Cerebellar nuclear complex (tissue), 1 donor: ENCODE results near the gene FAM117A.
"Not testable (repeated sequence)": the region's sequence is repeated elsewhere in the genome, so short reads cannot be mapped to it uniquely, and the experiment has no call there.

ENCODE experiments used
- DNase-seq, 2 experiments: peaks; one replicate each; lab custom pipeline; 2025; lab: John Stamatoyannopoulos, UW

FAM117A gene

DNA sequence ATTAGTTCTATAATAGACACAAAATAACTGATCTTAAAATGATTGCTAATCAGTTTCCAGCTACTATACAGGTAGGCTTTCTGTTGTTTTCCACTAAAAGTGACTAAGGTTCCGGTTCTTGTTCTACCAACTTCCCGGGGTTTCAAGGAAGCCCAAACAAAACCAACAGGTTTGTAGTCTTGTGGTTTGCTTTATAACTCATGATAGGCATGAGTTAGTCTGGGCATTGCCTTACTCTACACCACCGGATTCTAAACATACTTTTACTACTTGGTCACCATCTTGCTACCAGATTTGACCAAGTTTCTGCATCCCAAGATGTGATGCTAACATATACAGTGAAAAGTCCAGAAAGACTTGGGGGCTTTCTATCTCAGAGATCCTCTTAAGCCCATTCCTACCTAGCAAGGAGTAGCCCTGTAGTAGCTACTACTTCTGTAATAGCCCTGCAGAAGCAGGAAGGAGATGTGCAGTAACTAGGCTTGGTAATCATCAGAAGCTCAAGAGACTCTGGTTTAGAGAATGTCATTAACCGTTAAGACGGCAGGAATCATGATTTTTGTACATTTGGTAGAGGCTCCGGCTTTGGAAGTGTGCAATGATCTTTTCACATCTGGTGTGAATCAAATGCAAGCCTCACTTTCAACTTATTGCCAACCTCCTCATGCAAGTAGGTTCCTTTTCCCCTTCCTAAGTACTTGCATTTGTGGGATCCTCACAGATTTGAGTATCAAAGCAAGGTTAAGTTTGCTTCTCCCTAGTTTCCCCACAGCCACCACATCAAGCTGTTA, 1.6 kb downstream of the FAM117A start:
- DNase-seq: no peak

DNA sequence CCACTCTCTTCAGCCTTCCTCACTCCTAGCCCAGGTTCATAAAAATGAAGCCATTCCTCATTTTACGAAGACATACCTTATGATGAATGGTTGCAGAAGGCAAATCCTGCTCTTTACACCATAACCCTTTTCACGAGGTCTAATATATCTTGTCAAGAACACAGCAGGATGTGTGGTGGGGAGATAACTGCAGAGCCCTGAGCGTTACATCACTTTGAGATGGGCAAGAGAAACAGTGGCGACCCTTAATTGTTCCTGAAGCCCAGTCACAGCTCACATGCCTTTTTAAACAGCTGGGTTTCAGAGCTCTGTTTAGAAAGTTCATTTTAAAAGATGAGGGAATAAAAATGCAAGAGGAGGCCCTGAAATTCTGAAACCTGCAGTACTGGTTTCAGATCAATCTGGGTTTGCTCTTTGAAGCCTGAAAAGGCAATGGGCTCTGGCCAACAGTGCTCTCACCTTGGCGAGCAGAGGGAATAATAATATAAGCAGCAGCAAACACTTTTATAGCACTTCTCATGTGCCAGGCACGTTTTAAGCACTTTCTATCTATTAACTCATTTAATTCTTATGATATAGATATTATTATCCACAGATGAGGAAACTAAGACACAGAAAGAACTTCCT, 2.9 kb downstream of the FAM117A start:
- no peak for DNase-seq

DNA sequence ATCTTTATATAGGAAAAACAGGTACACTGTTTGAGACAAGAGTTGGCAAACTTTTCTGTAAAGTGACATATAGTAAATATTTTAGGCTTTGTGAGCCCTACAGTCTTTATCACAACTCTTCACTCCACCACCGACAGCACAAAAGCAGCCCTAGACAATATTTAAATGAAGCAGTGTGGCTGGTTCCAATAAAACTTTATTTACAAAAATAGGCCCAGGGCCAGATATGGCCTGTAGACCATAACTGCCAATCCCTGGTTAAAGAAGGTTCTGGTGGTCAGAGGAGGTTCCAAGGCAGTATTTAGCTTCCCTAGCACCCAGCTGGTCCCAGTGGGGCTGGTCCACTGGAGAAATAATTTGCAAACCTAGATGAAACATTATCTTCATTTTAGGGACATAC, 3.6 kb downstream of the FAM117A start:
- DNase-seq: no peak

DNA sequence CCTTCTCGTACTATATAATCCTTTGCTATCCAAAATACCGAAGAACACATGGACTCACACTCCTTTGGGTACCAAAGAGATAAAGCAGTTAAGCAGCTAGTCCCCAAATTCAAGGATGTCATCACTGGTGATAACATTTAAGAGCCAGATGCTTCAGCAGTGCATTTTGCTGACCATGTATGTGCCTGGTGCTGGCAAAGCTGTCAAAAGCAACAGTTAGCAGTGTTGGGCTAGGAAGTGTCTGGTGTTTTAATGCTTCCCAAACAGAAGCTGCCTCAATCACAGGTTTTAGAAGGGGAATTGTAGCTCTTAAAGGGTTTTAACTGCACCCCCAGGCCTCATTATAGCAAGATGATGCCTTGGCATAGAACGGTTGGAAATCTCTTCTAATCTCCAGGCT, 4.7 kb downstream of the FAM117A start:
- DNase-seq: no peak

DNA sequence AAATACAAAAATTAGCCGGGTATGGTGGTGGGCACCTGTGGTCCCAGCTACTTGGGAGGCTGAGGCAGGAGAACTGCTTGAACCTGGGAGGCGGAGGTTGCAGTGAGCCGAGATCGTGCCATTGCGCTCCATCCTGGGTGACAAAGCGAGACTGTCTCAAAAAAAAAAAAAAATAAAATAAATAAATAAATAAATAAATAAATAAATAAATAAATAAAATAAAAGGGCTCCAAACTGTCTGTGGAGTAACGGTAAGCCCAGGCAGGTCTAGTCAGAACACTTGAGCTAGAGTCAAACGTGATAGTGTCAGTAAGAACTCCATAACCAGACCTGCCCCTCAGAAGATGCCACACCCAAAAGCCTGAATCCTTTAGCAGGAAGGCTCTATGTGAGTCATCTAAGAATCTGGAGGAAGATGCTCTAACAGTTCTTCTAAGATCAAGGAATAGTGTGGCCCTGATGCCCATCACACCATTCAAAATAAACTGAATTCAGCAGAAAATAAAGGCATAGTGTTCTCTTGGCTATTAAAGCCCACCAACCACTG, 5.4 kb downstream of the FAM117A start:
- DNase-seq: not testable (repeated sequence)

DNA sequence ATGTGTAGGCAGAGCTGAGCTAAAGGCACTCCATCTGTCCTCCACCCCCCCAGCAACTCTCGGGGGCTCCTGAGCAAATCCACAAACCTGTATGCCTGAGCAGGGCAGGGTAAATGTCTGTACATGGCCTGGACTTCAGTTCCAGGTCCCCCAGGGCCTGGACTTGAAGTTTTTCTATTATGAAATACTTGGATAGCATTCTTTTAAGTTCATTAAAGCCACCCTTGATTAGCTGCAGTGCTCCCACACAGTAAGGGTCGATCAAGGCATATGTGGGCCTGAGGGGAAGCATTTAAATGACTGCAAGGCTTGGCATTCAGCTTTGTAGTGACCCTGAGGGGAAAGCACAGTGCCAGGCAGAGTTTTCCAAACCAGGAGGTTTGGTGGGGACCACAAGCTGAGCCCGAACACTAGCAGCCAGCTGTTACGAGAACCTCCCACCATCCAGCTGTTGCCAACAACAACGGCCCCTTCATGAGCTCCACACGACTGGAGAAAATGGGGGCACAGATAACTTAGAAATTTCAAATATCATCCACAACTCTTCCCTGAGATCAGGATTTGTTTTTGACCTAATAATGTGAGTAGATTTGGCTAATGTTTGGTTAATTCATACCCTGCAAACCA, 6.7 kb downstream of the FAM117A start:
- DNase-seq: no peak

DNA sequence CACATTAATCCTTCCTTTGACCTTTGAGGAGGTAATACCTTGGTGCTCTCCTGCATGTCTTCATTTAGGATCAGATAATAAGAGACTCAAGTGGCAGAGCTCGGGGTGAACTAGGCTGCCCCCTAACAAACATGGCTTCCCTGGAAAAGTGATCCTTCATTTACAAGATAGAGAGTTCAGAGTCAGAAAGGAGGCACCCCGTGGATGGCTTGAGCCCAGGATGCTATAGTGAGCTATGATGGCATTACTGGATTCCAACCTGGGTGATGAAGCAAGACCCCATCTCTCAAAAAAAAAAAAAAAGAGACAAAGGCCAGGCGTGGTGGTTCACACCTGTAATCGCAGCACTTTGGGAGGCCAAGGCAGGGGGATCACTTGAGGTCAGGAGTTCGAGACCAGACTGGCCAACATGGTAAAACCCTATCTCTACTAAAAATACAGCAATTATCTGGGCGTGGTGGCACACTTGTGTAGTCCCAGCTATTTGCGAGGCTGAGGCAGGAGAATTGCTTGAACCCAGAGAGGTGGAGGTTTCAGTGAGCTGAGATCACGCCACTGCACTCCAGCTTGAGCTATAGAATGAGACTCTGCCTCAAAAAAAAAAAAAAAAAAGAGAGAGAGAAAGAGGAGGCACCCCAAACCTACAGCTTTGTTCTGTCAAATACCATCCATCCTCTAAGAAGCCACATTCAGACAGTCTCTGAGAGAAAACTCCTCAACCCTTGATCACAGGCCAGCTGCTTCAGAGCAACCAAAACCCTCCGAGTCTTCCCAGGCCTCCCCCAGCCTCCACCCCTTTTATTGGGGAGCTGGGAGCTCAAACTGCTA, 7.4 kb downstream of the FAM117A start:
- DNase-seq: no peak

DNA sequence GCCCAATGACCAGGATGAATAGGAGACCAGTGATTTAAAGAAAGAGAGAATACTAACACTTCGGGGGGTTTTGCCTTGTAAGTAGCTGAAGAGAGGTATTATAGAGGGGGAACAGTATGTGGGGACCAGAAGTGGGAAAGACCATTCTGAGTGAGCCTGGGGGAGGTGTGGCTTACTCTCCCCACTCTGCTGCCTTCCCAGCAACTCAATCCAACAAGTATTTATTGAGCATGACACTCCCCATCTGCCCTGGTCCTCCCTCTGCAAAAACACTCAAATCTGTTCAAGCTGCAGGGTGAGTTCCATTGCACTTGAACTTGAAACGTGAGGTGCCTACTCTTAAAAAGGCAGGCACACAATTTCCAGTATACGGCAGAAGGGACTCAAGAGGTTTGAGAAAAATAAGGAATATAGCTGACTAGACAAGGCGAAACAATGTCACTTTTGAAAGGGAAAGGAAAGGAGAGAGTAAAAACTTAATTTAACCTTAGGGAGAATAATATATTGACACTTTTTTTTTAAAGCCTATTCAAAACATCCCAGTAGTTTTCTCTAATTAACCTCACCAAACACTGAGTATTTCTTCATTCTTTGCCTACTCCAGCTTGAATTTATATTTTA, 8.2 kb downstream of the FAM117A start:
- DNase-seq: no peak

DNA sequence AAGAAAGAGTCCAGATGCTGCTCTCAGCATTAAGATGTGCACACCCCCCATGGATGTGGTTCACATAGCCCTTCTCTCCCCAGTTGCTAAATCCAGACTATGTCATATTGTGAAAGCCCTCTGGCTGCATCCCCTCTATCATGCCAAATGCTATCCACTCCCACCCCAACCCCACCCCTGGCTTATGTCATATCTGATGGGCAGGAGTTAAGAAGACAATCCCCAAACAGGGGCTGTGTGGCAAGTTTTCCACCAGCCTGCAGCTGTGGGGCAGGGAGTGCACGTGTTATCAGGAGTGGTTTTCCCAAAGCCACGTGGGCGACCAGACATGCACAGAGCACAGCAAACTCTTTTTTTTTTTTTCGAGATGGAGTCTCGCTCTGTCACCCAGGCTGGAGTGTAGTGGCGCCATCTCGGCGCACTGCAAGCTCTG, 10.0 kb downstream of the FAM117A start:
- no peak for DNase-seq

DNA sequence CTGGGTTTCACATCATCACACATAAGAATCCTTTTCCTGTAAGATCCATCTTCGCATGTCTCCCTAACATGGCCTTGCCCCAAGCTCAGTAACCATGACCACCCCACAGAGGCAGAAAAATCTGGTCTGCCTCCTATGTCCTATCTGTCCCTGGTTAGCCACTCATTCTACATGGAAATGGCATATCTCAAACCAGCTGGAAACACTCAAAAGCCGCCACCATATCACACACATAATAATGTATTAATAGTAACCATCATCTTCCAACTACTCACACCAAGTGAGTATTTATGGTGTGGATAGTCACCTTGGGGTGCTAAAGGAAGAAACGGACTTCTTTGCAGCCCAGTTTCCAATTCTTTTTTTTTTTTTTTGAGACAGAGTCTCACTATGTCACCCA, 11.4 kb downstream of the FAM117A start:
- DNase-seq: no peak

DNA sequence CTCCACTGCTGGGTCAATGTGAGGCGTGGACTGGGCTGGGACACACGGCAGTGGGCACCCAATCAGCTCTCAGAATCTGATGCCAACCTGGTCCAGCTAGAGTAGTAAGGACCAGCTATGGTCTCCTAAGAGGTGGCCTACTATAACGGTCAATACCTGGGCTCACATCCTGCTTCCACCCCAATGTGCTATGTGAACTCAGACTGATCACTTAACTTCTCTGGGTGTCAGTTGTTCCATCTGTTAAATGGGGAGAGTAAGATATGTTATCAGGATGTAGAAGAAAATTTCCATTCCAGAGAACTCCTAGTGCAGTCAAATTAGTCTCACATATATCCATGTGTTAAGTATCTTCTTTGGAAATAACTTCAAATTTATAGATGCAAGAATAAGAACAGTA, 14.2 kb downstream of the FAM117A start:
- no peak for DNase-seq

DNA sequence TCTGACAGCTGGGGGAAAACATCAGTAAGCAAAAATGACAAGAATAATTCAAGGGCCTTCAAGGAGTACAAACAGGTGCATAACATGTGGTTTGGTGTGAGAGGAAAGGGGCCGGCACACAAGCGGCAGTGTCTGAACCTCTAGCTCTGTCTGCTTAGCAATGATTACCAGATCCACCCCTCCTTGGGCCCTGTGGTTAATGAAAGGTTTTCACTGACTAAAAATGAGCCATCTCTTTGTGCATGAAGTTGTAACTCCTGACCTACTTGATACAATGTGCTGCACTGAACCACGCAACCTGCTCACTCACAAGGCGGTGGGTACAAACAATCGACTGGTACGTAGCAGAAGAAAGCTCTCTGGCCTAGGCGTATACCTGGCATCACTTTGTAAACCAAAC, 15.1 kb downstream of the FAM117A start:
- no peak for DNase-seq

DNA sequence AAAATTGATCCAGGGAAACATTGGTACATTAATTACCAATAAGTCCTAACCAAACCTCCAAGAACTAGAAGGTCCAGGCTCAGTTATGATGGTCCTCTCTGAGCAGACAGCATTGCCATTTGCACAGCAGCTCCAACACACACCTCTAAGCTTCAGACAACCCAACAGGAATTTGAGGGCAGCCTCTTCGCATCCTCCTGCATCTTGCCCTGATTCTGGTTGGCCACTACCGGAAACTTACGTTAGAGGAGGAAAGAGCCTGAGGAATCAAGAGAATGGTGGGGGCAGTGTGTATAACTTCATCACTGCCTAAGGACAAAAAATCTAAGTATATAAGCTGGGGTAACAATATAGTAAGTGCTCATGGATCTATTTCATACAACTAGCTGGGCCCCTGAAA, 15.7 kb downstream of the FAM117A start:
- DNase-seq: no peak

DNA sequence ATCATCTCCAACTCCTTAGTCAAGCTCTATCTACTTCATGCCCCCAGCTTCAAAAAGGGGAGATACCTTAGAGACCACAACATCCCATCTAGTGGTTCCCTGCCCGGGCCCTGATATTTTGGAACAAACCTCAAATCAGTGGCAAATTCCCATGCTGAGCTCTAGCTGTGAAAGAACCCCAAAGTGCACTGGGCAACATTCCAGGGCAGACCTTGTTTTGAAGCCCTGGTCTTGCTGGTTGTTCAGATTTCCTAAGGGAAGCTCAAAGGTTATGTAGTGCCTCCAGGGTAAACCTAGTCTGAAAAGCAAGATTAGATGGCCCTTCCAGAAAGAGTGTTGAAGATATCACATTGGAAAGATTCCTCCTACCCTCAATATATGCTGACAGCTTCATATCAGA, 16.3 kb downstream of the FAM117A start:
- no peak for DNase-seq

DNA sequence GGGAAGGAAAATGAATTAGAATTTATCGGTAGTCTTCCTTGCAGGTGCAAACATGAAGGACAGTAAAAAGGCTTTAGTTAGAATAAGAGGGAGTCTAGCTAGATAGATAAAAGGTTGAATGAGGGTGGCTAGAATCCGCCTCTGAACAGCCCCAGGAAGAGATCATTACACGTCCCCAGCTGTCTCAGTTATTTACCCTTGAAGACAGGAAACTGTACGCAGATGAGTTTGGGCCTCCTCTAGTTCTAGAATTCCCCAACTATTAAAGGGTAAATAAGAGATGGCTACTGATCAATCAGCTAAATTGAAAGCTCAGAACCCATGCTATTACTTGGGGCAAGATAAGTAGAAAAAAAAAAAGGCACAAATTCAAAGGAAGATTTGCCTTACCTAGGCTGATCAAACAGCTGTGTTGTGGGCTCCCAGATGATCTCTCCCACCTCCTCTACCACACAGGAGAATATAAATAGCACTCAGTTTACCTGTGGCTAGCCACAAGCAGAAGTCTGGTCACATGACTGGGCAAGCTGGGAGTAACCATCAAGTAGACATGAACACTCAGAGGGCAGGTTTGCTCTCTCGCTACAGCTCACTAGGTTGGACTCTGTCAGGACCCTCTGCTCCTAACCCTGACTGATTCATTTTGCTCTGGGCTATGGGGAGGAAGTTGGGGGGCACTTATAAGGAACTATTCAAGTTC, 17.0 kb downstream of the FAM117A start:
- no peak for DNase-seq

DNA sequence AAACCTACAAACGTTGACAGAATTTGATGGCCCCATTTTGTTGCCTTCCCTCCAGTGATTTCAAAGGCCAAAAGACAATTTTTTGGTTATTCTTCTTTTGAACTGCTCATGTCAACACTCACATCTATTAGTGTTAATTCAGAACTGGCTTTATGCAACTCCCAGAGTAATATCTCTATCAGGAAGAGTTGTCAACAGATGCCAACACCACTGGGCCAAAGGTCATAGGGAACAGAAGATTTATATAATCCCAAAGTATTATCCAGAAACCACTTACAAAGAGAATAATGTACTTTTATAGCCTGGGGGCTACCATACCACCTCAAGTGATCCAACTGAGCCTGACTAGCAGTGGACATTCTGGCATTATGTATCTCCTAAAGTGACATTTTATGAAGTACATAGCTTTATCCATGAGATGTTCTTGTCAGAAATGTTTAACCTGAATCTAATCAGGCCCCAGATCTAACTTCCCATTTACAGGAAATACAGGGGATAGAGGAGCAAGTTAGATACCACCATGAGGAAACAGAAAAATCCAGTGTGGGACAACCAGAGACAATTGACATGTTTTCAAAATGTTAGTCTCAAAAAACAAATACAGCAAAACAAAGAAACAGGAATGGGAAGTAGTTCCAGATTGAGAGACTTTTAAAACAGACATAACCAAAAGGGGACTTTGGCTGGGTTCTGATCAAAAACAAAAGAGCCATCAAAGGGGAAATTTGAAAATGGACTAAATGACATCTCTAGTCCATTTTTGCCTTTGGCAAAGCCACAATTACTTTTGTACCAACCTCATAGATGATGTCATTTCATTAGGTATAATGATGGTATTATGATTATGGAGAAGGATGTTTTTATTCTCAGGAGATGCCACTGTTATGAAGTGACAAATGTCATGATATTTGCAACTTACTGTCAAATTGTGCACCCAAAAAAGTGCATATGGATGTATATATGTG, 18.5 kb downstream of the FAM117A start:
- DNase-seq: no peak

DNA sequence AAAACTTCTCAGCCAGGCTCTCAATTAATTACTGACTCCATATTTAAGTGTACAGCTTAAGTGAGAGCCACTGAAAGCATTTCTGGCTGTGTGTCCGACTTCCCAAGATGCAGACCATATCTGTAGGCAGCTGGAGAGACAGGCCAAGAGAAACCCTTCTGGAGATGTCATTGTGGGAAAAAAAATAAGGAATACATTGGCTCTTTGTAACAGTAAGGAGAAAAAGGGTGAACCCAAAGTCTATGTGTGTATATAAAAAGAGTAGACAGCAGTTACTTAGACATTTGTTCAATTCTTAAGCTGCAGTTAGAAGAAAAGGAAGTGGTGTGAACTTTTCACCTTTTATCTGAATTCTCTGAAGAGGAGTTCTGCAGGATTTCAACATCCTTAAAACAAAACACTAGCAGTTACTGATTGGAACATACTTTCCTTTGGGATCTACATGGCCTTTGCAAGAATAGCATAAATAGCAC, 21.7 kb downstream of the FAM117A start:
- DNase-seq: no peak

DNA sequence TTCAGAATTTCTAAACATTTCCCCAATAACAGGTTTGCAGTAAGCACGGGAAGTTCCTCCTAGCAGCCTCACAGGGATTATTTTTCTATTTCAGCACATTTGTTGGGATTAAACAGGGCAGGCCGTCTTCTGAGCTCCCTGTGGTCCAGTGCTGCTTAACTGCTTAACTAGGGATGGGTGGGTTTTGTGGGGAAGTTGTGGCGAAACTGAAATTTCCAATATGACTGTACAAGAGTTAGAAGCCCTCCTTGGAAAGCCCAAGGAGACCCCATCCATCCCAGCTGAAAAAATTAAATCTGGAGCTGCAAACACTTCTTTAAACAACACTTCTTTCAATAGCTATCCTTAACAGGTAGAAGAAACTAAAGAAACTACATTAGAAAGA, 22.2 kb downstream of the FAM117A start:
- DNase-seq: no peak

DNA sequence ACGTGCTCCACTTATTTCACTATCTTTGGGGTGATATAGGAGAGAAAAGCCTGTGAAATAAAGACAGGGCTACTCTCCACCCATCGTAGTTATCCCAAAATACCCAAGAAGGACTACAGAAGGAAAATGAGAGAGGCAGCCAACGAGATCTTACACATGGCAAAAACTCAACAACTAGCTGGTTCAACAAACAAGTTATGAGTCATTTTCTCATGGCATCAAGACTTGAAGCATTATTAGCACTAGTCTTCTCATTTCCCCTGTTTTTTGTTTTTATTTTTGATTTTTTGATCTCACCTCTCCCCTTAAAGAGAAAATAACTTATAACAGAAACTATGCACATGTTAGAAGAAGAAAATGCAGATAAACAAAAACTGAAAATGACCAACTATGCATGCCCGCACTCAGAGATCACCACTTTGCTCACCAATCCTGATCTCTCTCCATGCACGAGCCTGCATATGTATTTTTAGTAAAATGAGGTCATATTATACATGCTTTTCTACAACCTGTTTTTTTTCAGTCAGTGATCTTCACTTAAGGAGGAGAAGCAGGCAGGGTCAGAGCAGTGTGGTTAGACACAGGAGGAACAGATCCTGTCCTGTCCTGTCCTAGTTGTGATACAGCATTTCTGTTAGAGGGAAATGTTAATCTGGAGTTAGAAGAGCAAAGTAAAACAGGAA, 22.8 kb downstream of the FAM117A start:
- DNase-seq: no peak
